ENCODE measurements around the gene USP19.

- no peak for TF ChIP-seq ZNF425 (CRISPR knock-in tag; conservative IDR thresholded peaks at IDR 0.05)
- TF ChIP-seq CTCF (IDR thresholded peaks at IDR 0.05), result no peak
- TF ChIP-seq IRF2 (CRISPR knock-in tag; IDR thresholded peaks at IDR 0.05; ENCODE audit: borderline replicate concordance, low read depth), result no peak
- TF ChIP-seq HMGXB4 (CRISPR knock-in tag; IDR thresholded peaks at IDR 0.05), result no peak
- no peak for TF ChIP-seq NR1H2 (CRISPR knock-in tag; IDR thresholded peaks at IDR 0.05)
- no peak for TF ChIP-seq MAX (CRISPR knock-in tag; IDR thresholded peaks at IDR 0.05)
- no peak for TF ChIP-seq KAT7 (CRISPR knock-in tag; IDR thresholded peaks at IDR 0.05; ENCODE audit: borderline replicate concordance)
- no peak for TF ChIP-seq PREB (CRISPR knock-in tag; IDR thresholded peaks at IDR 0.05; ENCODE audit: borderline replicate concordance)
Observed at GRCh38 chr3:49081429-49081828, 39.2 kb downstream of the USP19 start.
